Sciatic nerve (tissue), 2 donors: ENCODE measurements around the gene CAPN9. TPM values are rescaled to one million over a fixed set of nuclear protein-coding genes. Genes with fewer than 3 reads are reported as not detected.

Experiments
- ATAC-seq: fragments of 200-7000 bp; cut with Tn5 transposase; one replicate; pipeline ENCODE4 v1.9.1; 2020; ENCODE audit warnings: mild to moderate bottlenecking, moderate library complexity
- DNase-seq: peaks from one replicate; pipeline ENCODE4 v3.0.0-alpha.2; 2020; ENCODE audit warnings: low spot score
- intact Hi-C: fragments of 100-400 bp; cut with DNase I; formaldehyde crosslinking; loops from one replicate; pipeline ENCODE4 v1.14.2; 2022
- total RNA-seq: library from RNA; stranded (reverse); fragmentation: NEBNext Ultra II Directional; extraction: Animal tissue kit (Norgen Biotek cat#: 25700); gene quantifications from one replicate; pipeline ENCODE4 v1.2.1, GENCODE V29; 2021
- donor health status: DM: no; HTN: no; CAD: no.
- donor health status: DM: no; HTN: no; CAD: no.

The CAPN9 gene
- total RNA-seq, 1 donor from 2014 or later: 0.13 TPM

DNA sequence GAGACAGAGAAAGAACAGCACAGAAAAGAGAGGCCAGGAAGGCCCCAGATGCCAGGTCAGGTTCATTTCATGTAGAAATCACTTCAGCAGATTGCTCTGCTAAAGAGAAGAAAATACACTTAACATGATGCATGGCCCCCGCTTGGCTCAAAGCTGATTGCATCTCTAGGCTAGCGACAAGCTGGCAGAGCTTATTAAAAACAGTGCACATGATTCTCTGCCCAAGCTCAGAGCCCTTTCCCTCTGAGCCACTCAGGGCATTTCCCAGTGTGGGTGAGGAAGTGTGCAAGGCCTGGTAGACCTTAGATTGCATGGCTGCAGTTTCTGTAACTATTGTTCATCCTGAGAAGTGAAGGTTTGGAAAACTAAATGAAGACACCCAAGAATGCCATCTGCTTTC is 3.3 kb upstream of the CAPN9 start:
- no peak for ATAC-seq
- intact Hi-C loops: no loop called here
- no peak for DNase-seq

DNA sequence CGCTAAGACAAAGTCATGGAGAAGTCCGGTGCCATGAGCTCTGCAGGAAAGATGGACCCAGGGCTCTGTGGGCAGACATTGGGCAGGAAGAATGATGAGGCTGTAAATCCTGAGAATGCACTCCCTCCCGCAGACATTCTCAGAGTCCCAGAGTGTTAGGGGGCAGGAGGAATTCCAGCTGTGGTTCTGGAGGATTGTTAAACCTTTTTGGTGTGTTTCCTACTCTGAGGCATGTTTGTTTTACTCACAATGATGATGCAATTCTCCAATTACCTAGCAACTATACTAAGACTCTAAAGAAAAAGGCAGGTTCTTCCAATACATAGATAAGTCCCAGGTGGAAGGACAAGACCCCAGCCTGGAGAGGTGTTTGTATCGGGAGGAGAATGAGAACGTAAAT is 2.8 kb upstream of the CAPN9 start:
- intact Hi-C loops: no loop called here
- DNase-seq: no peak
- ATAC-seq: no peak

DNA sequence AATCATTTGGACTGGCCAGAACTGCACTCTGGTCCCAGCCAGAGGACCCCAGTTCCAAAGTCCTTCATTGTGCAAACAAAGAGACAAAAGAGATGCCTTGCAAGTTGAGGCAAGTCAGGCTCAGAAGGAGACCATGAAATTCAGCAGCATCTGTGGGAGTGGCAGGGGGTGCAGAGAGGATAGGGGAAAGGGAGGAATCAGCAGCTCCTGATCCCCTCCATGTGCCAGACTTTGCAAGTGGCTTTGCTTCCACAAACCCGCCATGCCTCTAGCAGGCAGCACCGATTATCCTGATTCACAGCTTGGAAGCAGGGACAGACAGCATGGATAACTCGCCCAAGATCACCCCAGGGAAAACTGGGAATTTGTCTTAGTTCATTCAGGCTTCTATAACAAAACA is 2.1 kb upstream of the CAPN9 start:
- intact Hi-C loops: no loop called here
- DNase-seq (no peak), ATAC-seq (no peak)

DNA sequence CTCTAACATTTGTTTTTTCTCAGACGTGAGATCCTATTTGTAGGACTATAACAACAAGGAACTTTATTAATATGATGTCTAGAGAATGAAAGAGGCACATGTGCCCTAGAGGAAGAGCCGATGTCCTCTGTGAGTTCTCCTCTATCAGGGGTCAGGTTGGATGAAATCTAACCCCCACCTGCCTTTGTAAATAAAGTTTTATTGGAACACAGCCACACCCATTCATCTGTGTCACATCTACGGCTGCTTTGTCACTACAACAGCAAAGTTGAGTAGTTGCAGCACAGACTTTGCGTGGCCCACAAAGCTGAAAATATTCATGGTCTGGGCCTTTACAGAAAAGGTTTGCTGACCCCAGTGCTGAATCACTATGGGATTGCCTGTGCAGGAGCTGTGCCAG is 571 bp upstream of the CAPN9 start:
- no peak for DNase-seq
- ATAC-seq: no peak
- intact Hi-C loops: no loop called here

DNA sequence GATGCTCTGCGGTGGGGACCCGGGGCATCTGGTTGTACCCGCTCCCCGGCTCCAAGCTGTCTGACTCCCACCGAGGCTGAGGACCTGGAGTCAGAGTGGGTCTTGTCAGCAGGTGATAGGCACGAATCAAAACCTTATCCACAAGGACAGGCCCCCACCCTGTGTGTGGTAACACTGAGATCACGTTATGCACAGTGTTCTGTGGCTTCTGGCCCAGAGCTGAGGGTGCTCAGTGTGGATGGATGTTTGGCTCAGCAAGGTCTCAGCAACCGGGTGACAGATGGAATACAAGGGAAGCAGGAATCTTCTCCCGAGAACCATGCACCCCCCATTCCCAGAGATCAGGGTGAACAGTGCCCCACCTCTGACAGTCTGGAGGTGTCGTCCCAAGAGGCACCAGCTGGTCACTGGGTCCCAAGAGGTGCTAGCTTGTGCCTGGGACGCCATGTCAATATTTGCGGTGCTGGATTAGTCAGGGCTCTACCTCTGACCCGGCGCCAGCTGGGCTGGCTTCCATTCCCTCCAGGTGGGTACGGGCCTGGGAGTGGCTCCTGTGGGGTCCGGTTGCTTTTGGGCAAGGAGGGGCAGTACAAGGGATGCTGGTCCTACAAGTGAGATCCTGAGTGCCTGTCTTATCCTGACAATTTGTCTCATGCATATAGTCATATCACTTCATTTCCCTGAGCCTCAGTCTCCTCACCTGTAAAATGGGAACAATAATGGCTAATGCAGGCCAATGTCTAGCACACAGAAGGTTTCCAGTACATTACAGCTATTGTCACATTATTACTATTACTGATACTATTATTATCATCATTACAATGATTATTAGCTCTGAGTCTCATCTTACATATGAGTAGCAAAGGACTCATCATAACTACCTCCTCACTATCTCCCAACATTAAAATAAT is 957 bp downstream of the CAPN9 start:
- ATAC-seq: no peak
- intact Hi-C loops: no loop called here
- no peak for DNase-seq

DNA sequence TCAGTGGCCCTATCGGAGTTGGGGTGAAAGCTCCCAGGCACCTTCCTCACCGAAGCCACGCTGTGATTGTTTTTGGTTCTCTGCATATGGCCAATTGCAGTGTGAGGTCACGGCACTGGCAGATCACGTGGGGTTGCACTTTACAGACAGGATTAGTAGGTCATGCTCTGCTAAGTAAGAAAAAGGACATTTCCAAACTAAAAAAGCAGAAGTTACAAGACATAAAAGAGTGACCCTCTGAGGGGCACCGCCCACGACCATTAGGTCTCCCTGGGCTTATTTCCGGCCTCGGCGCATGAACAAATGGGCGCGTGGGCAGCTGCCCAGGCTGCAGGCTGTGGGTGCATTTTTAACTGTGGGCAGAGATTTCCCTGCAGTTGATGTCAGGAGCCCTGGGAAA is 2.0 kb downstream of the CAPN9 start:
- intact Hi-C loops: no loop called here
- DNase-seq (no peak), ATAC-seq (no peak)

DNA sequence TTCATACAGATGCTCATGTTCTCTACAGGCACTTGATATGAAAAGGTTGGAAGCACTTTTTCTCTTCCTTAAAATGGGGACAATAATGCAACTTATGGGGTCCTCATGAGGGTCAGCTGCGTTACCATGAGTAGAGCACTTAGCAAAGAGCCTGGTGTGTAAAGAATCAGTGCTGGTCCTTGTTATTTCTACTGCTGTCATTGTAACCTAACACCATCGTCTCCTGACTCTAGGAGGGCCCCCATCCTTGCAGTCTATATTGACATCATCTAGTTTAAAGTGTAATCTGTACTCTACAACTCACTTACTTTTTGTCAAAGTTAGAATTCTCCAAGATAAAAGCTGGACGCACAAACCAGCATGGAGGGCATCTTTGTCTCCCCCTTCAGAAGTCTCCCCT is 2.4 kb downstream of the CAPN9 start:
- DNase-seq (no peak), ATAC-seq (no peak)
- intact Hi-C loops: no loop called here

DNA sequence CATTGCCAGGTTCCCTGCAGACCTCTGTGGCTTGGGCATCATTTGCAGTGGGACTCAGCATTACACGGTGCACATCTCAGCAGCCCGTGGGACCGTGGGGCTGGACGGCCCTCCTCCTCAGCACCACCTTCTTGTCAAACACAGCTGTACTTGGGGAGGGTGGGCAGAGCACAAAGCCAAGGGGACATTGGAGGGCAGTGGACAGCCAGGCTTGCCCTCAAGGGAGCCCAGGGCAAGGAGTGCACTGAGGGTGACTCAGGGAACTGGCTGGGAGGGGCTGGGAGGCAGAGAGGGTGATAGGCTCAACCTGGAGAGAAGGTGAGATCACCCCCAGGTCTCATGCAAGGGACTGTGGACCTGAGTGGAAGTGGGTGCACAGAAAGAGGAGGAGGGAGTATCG is 3.4 kb downstream of the CAPN9 start:
- ATAC-seq: no peak
- intact Hi-C loops: no loop called here
- no peak for DNase-seq

DNA sequence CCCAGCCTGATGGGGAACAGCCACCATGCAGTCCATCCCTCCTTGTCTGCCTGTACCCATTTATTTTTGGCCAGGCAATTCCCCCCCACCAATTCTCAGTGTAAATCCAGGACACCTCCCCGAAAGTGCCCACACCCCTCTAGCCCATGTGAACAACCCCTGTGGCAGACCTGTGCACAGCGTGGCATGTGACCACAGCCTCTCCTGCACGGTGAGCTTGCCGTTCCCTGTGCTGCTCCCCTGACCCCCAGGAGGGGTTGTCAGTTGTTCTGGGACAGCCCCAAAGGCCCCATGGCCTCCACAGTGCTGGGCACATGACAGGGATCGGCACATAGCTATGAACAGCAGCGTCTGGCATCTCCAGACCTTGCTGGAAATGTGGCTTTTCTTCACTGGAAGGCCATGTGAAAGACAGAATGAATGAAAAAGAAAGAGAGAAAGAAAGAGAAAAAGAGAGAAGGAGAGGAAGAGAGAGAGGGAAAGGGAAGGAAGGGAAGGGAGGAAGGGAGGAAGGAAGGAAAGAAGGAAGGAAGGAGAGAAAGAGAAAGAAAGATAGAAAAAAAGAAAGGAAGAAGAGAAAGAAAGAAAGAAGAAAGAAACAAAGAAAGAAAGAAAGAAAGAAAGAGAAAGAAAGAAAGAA is 3.9 kb downstream of the CAPN9 start:
- DNase-seq: no peak
- intact Hi-C loops: no loop called here
- no peak for ATAC-seq

DNA sequence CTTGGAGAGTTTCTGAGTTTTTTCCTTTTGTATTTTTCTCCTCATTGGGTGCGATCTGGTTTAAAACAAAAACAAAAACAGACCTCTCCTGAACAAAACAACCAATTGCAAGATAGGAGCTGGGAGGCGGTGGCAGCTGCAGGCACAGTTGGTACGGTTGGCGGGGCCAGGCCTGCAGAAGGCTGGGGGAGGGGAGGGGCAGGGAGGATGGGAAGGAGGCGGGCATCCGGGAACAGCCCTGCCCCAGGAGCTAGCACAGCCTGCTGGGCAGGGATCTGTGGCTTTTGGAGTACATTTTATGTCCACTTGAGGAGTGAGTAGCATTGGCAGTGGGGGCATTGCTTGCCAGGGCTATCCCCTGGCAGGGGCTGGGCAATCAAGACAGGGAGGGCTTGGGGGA is 5.2 kb downstream of the CAPN9 start:
- intact Hi-C loops: no loop called here
- ATAC-seq (peak; percentile 33), DNase-seq (no peak)

DNA sequence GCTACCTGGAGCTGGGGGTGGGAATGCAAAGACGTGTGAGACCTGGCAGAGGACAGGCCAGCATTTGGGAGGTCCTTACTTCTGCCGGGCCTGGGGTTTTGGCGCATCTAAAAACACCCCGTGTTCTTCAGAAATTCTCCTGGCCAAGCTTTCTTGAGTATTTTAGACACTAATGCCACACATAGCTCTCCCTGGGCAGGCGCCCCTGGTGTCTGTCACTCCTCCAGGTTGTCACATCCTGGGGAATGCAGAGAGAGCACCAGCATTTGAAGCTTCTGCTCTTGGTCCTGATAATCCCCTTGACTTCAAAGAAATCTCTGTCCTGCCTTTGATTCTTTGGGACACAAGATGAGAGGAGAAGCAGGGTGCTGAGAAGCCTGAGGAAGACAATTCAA is 6.0 kb downstream of the CAPN9 start:
- DNase-seq (no peak), ATAC-seq (no peak)
- intact Hi-C loops: no loop called here

DNA sequence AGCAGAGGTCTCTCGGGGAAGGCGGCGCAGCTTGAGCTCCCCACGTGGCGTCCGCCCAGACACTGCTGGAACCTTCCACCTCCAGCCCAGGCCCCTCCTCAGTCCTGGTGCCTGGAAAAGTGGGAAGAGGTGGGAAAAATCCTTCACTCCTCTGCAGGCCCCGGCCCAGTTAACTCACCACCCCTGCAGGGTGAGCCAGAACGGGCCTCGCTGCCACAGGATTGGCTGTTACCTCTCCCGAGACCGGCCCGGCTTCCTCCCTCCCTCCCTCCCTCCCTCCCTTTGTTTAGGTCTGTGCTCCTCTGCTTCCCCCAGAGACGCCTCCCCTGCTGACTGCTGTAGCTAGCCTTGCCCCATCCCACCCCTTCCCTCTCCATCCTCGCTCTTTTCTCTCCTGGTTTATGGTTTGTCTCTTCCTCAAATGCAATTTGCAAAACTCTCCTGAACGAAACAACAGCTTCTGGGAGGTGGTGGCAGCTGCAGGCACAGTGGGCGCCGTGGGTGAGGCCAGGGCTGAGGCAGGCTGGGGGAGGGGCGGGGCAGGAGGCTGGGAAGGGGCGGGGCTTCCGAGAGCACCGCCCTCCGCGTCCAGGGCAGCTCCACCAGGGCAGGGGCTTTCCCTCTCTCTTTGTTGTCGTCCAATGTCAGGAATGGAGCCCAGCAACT is 6.5 kb downstream of the CAPN9 start:
- ATAC-seq (peak; percentile 75), DNase-seq (no peak)
- intact Hi-C loops: no loop called here

DNA sequence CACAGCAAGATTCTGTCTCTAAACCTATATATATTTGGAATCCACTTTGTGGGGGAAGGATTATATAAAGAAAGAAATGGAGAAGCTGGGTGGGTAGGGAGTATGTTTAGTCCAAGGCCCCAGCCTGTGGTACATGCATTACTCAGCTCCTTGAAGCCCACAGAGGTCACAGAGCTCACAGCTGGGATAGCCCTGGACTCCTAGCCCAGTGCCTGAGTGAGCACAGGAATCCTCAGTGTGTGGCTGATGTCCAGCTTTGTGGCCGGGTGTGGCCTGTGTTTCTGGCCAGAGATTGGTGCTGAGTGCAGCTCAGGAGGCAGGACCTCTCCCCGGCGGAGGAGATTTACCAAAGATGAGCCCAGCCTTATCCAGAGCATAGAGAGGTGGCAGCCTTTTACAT is 7.6 kb downstream of the CAPN9 start:
- DNase-seq: no peak
- peak; percentile 71 for ATAC-seq
- intact Hi-C loops: no loop called here

DNA sequence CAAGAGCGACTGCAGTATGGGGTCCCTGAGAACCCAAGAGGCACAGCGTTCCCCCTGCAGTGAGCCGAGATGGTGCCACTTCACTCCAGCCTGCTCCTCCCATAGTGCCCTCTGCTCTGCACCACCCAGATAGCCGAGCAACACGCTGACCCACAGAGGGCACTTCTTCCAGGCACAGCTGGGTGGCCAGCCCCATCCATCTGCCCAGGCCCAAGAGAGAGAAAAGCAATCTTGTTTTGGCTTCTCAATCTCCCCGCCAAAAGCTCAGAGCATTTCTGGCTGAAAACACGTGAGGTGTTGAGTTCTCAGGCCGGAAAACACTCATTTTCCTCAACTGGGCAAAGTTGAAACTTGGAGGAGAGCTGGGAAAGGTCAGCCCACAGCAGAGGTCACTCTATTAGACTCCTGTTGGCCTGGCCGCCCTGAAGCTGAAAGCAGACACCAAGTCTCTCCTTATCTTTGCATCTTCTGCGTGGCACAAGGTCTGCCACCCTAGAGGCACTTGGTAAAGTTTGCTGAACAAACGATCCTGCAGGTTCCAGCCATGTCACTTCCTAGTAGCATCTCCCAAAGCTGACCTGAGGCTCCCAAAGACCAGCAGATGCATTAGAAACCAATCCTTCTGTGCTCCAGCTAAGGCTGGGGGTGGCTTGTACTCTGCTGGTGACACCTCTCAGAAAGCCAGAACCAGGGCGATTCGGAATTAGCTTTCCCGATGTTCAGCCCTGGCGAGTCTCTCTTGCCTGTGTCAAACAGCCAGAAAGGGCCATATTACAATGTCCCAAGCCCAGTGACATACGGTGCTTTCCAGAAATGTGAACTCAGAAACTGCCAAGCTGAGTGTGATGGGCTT is 10.9 kb downstream of the CAPN9 start:
- ATAC-seq (no peak), DNase-seq (no peak)
- intact Hi-C loops: no loop called here

DNA sequence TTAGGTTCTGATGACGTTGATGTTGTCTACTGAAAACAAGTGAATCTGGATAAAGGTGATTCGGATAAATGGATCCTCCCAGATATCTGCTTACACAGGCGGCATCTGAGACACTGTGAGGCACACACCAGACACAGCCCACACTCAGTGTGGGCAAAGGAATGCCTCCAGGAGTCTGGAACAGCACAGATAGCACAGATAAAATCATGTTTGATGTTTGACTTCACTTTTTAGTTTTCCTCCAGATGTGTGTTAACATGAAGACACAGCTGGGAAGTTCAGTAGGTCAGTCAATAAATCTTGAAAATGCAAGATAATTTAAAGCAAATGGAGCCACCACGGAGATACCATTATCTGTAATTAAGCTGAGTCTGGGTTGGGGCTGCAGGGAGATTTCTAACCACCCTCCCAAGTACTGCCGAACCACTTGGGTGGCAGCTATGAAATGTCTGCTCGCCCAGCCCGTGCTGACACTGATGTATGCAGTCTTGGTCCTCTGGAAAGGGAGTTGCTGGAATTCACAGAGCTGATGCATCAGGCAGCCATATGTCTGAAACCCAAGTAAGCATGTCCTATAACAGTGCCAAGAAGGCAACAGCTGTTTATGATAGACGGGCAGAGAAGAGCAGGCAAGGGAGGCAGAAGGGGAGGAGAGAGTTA is 11.7 kb downstream of the CAPN9 start:
- ATAC-seq (no peak), DNase-seq (no peak)
- intact Hi-C loops: no loop called here

DNA sequence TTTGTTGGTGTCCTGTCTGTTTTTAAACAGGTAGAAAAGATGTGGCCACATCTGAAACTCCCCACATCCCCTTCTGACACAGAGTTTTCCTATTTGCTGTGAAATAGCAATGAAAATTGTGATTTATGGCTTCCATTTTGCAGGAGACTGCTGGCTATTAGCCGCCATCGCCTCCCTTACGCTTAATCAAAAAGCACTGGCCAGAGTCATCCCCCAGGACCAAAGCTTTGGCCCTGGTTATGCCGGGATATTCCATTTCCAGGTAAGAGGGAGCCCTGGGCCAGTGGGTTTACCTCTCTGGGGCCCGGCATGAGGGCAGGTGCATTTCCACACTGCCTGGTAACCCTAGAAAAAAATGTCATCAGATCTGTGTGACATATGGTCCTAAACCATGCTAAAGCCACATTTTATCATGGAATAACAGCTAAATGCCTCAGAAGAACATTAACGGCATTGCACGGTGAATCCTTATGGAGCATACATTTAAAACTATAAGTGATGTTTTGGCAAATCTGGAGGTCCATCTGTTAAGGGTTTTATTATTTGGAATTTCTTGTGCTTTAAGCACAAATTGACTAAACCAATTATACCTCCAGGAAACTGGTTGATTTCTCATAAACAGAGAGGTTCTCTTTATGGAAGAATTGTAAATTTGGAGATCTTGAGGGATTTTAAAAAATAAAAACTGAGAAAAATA is 12.3 kb downstream of the CAPN9 start:
- ATAC-seq: no peak
- intact Hi-C loops: no loop called here
- no peak for DNase-seq

DNA sequence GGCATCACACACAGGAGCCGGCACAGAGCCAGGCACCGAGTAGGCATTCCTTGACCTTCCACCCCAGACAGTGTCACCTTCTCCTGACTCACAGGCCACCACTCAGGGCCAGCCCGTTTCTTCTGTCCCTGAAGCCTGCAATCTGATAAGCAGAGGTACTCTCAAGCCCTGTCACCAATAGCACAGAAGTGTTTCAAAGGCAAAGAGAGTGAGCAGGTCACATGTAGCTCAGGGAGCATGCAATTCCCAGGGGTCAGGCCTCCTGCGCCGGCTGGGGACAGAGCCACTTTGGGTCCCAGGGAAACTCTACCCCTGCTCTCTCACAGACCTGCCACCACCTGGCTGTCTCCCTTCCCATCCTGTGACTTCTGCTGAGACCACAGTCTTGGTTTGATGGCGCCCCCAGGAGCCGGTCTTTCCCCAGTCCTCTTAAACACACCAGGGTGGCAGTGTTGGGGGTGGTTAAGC is 13.2 kb downstream of the CAPN9 start:
- DNase-seq (no peak), ATAC-seq (no peak)
- intact Hi-C loops: no loop called here

DNA sequence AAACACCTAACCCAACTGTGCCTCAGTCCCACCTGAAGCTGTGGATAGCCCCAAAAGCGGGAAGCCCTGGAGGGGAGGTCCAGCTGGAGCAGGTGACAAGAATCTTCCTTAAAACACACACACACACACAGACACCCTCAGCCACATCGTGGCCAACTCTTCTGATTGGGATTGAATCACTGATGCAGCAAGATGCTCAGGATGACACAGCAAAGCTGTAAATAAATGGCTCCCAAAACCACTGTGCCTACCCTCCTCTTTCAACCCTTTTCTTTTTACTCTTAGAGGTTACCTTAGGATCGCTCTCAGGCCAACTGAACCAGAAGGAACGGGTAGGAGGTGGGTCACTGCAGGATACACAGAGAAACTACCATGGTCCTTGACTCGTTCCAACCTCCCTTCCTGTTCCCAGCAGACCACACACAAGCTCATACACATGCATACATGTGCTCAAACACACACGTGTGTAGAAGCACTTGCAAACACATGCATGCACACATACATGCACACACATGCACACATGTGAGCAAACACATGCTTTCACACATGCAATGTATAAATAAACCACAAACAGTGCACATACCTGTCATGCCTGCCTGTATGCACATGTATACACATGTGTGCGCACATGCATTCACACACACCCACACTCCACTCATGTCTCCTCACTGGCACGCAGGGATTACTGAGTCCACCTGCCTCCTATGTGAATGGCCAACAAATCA is 14.4 kb downstream of the CAPN9 start:
- intact Hi-C loops: no loop called here
- DNase-seq (no peak), ATAC-seq (no peak)
